GM12878 (cell line): Measurements from ENCODE around the gene SULT1C4. TPM values are rescaled to one million over a fixed set of nuclear protein-coding genes. Genes with fewer than 3 reads are reported as not detected.

Source experiments
- ATAC-seq: fragments of 200-7000 bp; cut with Tn5 transposase; 3 replicates; pipeline ENCODE4 v1.9.1; 2020; ENCODE audit warnings: mild to moderate bottlenecking, moderate library complexity
- BruUV-seq: library from RNA; stranded (reverse); fragments of 400-500 nt; replicated peaks from 2 replicates; lab custom pipeline; 2021; lab: Mats Ljungman, UMichigan
- CTCF ChIA-PET: fragments of 300-600 bp; sonication (Branson Sonifier 250); formaldehyde crosslinking; extraction: SDS; loops from one replicate; lab custom pipeline; 2021; ENCODE audit warnings: inconsistent platforms; lab: Yijun Ruan, JAX
- POLR2A ChIA-PET: fragments of 350-600 bp; formaldehyde crosslinking; extraction: SDS; loops from one replicate; lab custom pipeline; 2021; ENCODE audit warnings: inconsistent platforms; lab: Charles Lee
- RAD21 ChIA-PET: fragments of 300-600 bp; sonication (Branson Sonifier 250); formaldehyde crosslinking; loops from one replicate; lab custom pipeline; 2023; ENCODE audit warnings: antibody characterized with exemption; ENCODE audit not compliant: unreplicated experiment; lab: Charles Lee
- SMC1A ChIA-PET: fragments of 300-600 bp; sonication (Branson Sonifier 250); formaldehyde crosslinking; loops from one replicate; lab custom pipeline; 2023; ENCODE audit not compliant: unreplicated experiment, uncharacterized antibody; lab: Charles Lee
- DNase-seq: peaks from one replicate; pipeline ENCODE4 v3.0.0-alpha.2; 2011; ENCODE audit warnings: low read depth, low spot score
- FAIRE-seq: peaks from 3 replicates; lab custom pipeline; 2011; peaks lifted over from hg19 to GRCh38; lab: Jason Lieb, UNC
- H2AFZ ChIP-seq: 2 replicates; pipeline ENCODE4 v1.6.0; 2011; ENCODE audit warnings: low read depth, low read length, control low read depth; ENCODE audit not compliant: control insufficient read depth
- H3K27ac ChIP-seq: 2 replicates; pipeline ENCODE4 v1.5.1; 2011; ENCODE audit warnings: control low read depth; ENCODE audit not compliant: control insufficient read depth, insufficient read depth
- H3K27me3 ChIP-seq, 2 experiments: replicated peaks in 1 of 2; 2 replicates each; pipeline versions ENCODE4 v1.6.0 to v1.6.1; 2011; ENCODE audit warnings: low read length in 1 of 2; ENCODE audit not compliant: control insufficient read depth in 2 of 2, insufficient read depth in 2 of 2
- H3K36me3 ChIP-seq, 2 experiments: 2 replicates each; pipeline ENCODE4 v1.5.1; 2011; ENCODE audit warnings: low read length in 1 of 2; ENCODE audit not compliant: control insufficient read depth in 2 of 2, insufficient read depth in 2 of 2
- H3K4me1 ChIP-seq: 2 replicates; pipeline ENCODE4 v1.6.1; 2011; ENCODE audit warnings: mild to moderate bottlenecking, low read length, moderate library complexity, mixed read lengths; ENCODE audit not compliant: control insufficient read depth, insufficient read depth
- H3K4me2 ChIP-seq: 2 replicates; pipeline ENCODE4 v1.6.0; 2011; ENCODE audit warnings: control low read depth; ENCODE audit not compliant: control insufficient read depth, insufficient read depth
- H3K4me3 ChIP-seq: fragments of 200-600 bp; sonication (generic); 2 replicates; pipeline ENCODE4 v1.5.1; 2016
- H3K79me2 ChIP-seq: 2 replicates; pipeline ENCODE4 v1.6.0; 2011; ENCODE audit warnings: low read length; ENCODE audit not compliant: control insufficient read depth, insufficient read depth
- H3K9ac ChIP-seq: 2 replicates; pipeline ENCODE4 v1.8.0; 2011; ENCODE audit warnings: low read length, control low read depth, mixed read lengths; ENCODE audit not compliant: control insufficient read depth, insufficient read depth
- H3K9me3 ChIP-seq: replicated peaks from 3 replicates; pipeline ENCODE4 v1.5.1; 2011; ENCODE audit warnings: mild to moderate bottlenecking, low read length; ENCODE audit not compliant: control insufficient read depth, insufficient read depth
- H4K20me1 ChIP-seq: 2 replicates; pipeline ENCODE4 v1.6.0; 2011; ENCODE audit not compliant: control insufficient read depth, insufficient read depth
- ATF3 ChIP-seq: IDR thresholded peaks from 2 replicates; pipeline ENCODE4 v1.6.1; 2011; ENCODE audit warnings: low read depth, mild to moderate bottlenecking, low read length, moderate library complexity, borderline replicate concordance; ENCODE audit errors: extremely low read depth
- BACH1 ChIP-seq: fragments of 450-650 bp; IDR thresholded peaks from 2 replicates; pipeline ENCODE4 v1.6.1; 2017; ENCODE audit warnings: mild to moderate bottlenecking, borderline replicate concordance
- CREB1 ChIP-seq: IDR thresholded peaks from 2 replicates; pipeline ENCODE4 v1.6.1; 2012; ENCODE audit warnings: low read depth, mild to moderate bottlenecking, inconsistent platforms
- EGR1 ChIP-seq, 2 experiments: IDR thresholded peaks; 1 replicate in 1 of 2; 2 replicates in 1 of 2; pipeline ENCODE4 v1.6.1; 2011 to 2012; ENCODE audit warnings: low read depth in 2 of 2, low read length in 2 of 2, borderline replicate concordance in 1 of 2, mild to moderate bottlenecking in 1 of 2, moderate library complexity in 1 of 2
- HDAC6 ChIP-seq: fragments of 200-600 bp; sonication (generic); IDR thresholded peaks from one replicate; pipeline ENCODE4 v1.8.0; 2017; ENCODE audit warnings: antibody characterized with exemption; ENCODE audit not compliant: unreplicated experiment
- IKZF1 ChIP-seq: fragments of 450-650 bp; conservative IDR thresholded peaks from 2 replicates; pipeline ENCODE4 v1.6.1; 2017; ENCODE audit warnings: antibody characterized with exemption, mild to moderate bottlenecking
- IKZF2 ChIP-seq, 2 experiments: fragments of 450-650 bp; IDR thresholded peaks; 2 replicates each; pipeline ENCODE4 v1.6.1; 2017; ENCODE audit warnings: mild to moderate bottlenecking in 2 of 2, moderate library complexity in 2 of 2
- LARP7 ChIP-seq: fragments of 450-650 bp; IDR thresholded peaks from 2 replicates; pipeline ENCODE4 v1.6.1; 2017; ENCODE audit warnings: mild to moderate bottlenecking
- NFIC ChIP-seq: IDR thresholded peaks from 2 replicates; pipeline ENCODE4 v1.6.1; 2012; ENCODE audit warnings: low read depth, mild to moderate bottlenecking, inconsistent platforms, low read length, moderate library complexity
- NR2F1 ChIP-seq: fragments of 450-650 bp; conservative IDR thresholded peaks from 2 replicates; pipeline ENCODE4 v1.6.1; 2017; ENCODE audit warnings: mild to moderate bottlenecking
- SIX5 ChIP-seq: IDR thresholded peaks from 2 replicates; pipeline ENCODE4 v1.6.1; 2011; ENCODE audit warnings: mild to moderate bottlenecking, low read depth, low read length, moderate library complexity; ENCODE audit not compliant: severe bottlenecking
- SMC3 ChIP-seq: IDR thresholded peaks from 2 replicates; pipeline ENCODE4 v1.6.1; 2011; ENCODE audit warnings: low read length, improper control_type of control experiment, borderline replicate concordance
- SPI1 ChIP-seq: IDR thresholded peaks from 2 replicates; pipeline ENCODE4 v1.6.1; 2011; ENCODE audit warnings: low read depth, mild to moderate bottlenecking, low read length, moderate library complexity, borderline replicate concordance; ENCODE audit not compliant: insufficient read depth
- TCF7 ChIP-seq: IDR thresholded peaks from 2 replicates; pipeline ENCODE4 v1.6.1; 2014; ENCODE audit warnings: antibody characterized with exemption, borderline replicate concordance
- WRNIP1 ChIP-seq: IDR thresholded peaks from 2 replicates; pipeline ENCODE4 v1.6.1; 2011; ENCODE audit warnings: low read depth, low read length, improper control_type of control experiment, borderline replicate concordance
- ZBTB33 ChIP-seq: fragments of 450-650 bp; IDR thresholded peaks from 2 replicates; pipeline ENCODE4 v1.6.1; 2017; ENCODE audit warnings: mild to moderate bottlenecking
- ZSCAN29 ChIP-seq: fragments of 450-650 bp; IDR thresholded peaks from 2 replicates; pipeline ENCODE4 v1.6.1; 2017; ENCODE audit warnings: mild to moderate bottlenecking, moderate library complexity
- WGBS: methylation state at CpG from one replicate; pipeline ENCODE4 v1.1.6; 2016; ENCODE audit warnings: low lambda C conversion rate; ENCODE audit not compliant: insufficient replicate concordance, insufficient coverage; ENCODE audit errors: missing lambda C conversion rate; 5-methylcytosine and 5-hydroxymethylcytosine counted together
- in situ Hi-C: fragments of 300-500 bp; cut with MboI; formaldehyde crosslinking; loops from 9 replicates; pipeline ENCODE4 v1.14.3; 2018; ENCODE audit warnings: mixed read lengths
- intact Hi-C: fragments of 100-400 bp; cut with micrococcal nuclease; formaldehyde crosslinking; loops from one replicate; pipeline ENCODE4 v1.14.2; 2022; ENCODE audit not compliant: unreplicated experiment
- polyA plus RNA-seq, 11 experiments: library from polyadenylated mRNA; depleted of rRNA in 4 of 11; unstranded in 6 of 11; stranded (reverse) in 5 of 11; fragments of >200 nt; fragmentation: Nextera tagmentation in 4 of 11; fragmentation: Illumina TruSeq in 1 of 11; extraction: Ambion mirVana in 4 of 11; extraction: Trizol in 1 of 11; gene quantifications; 1 replicate in 1 of 11; 2 replicates in 10 of 11; pipeline versions ENCODE4 v1.2.1 to v1.2.3, GENCODE V29; 2011 to 2016; ENCODE audit warnings: inconsistent platforms in 2 of 11, missing spikeins in 2 of 11, low read depth in 1 of 11
- total RNA-seq, 4 experiments: library from RNA; depleted of rRNA in 3 of 4; stranded (reverse); fragments of >200 nt in 3 of 4; fragmentation: Illumina TruSeq in 1 of 4; extraction: Trizol in 1 of 4; gene quantifications; 2 replicates each; pipeline versions ENCODE4 v1.2.1 to v1.2.3, GENCODE V29; 2013 to 2021

SULT1C4 gene
- total and polyA plus RNA-seq, 10 of the 15 experiments (the other 5 are each of a cell fraction or from before 2014, with no cell fraction given): 0.04 TPM; not detected in 9

GRCh38 chr2:108367014-108367413 is 10.7 kb upstream of the SULT1C4 start (continued):
- no peak for TF ChIP-seq SIX5
- no peak for TF ChIP-seq SPI1

GRCh38 chr2:108367561-108368175 is 10.1 kb upstream of the SULT1C4 start:
- H3K9ac ChIP-seq: no peak overlapping the region
- ATAC-seq (no peak), FAIRE-seq (no peak), DNase-seq (no peak)
- no peaks in the 10 kb centered on the region for H4K20me1 ChIP-seq
- ChIA-PET CTCF (no interaction called here), SMC1A (no interaction called here), RAD21 (no interaction called here), POLR2A (no interaction called here)
- in situ Hi-C loops (no loop called here), intact Hi-C loops (no loop called here)
- no peaks in the 10 kb centered on the region for H3K79me2 ChIP-seq
- peaks cover 4% of the 10 kb centered on the region; the same call in 2 of the 3 replicates for H3K9me3 ChIP-seq
- H3K27ac ChIP-seq: no peak overlapping the region
- no peaks in the 10 kb centered on the region for H3K36me3 ChIP-seq
- H3K4me2 ChIP-seq: no peak overlapping the region
- peaks cover 11% of the 10 kb centered on the region for H3K4me1 ChIP-seq
- no TSS peak for BruUV-seq
- no peaks in the 10 kb centered on the region for H3K27me3 ChIP-seq
- no peak overlapping the region for H3K4me3 ChIP-seq
- no peak overlapping the region for H2AFZ ChIP-seq
- WGBS: 62% methylated on average over 2 of the region's 2 CpGs
- TF ChIP-seq CREB1 (no peak), BACH1 (no peak), IKZF2 (IDR thresholded peaks at IDR 0.05) (no peak), TCF7 (no peak), IKZF1 (no peak), HDAC6 (no peak), LARP7 (no peak), NFIC (no peak), WRNIP1 (no peak), ZSCAN29 (no peak), ATF3 (no peak), EGR1 (IDR thresholded peaks at IDR 0.05; ENCODE audit: borderline replicate concordance in 1 of 2, low read depth in 2 of 2, low read length in 2 of 2) (no peak), SMC3 (no peak), ZBTB33 (no peak), NR2F1 (no peak)
